K562 (cell line): ENCODE data around the gene CYTH4. TPM values are rescaled to one million over a fixed set of nuclear protein-coding genes. Genes with fewer than 3 reads are reported as not detected.

Experiments
- ATF7 ChIP-seq: fragments of 450-650 bp; IDR thresholded peaks from 2 replicates; pipeline ENCODE4 v1.7.1; 2014; ENCODE audit warnings: mild to moderate bottlenecking, moderate library complexity
- CBX3 ChIP-seq, 2 experiments: IDR thresholded peaks; 1 replicate in 1 of 2; 2 replicates in 1 of 2; pipeline ENCODE4 v1.6.1; 2012; ENCODE audit warnings: inconsistent platforms in 2 of 2, low read length in 2 of 2, borderline replicate concordance in 1 of 2, control low read depth in 1 of 2
- CHD4 ChIP-seq: fragments of 200-600 bp; sonication (generic); IDR thresholded peaks from 3 replicates; pipeline ENCODE4 v1.6.1; 2012; ENCODE audit warnings: low read depth, mild to moderate bottlenecking, mixed read lengths, low read length, inconsistent platforms; ENCODE audit not compliant: insufficient read depth, insufficient replicate concordance, poor library complexity, severe bottlenecking
- CTBP1 ChIP-seq: fragments of 450-650 bp; IDR thresholded peaks from 2 replicates; pipeline ENCODE4 v1.6.1; 2016; ENCODE audit warnings: borderline replicate concordance
- DPF2 ChIP-seq: fragments of 450-650 bp; IDR thresholded peaks from 2 replicates; pipeline ENCODE4 v1.6.1; 2016
- FOXA1 ChIP-seq: fragments of 450-650 bp; IDR thresholded peaks from 2 replicates; pipeline ENCODE4 v1.6.1; 2016; ENCODE audit warnings: mild to moderate bottlenecking, borderline replicate concordance
- JUN ChIP-seq, 2 experiments: sonication (generic) in 1 of 2; formaldehyde crosslinking in 1 of 2; IDR thresholded peaks; 2 replicates each; pipeline versions ENCODE4 v1.6.1 to v1.8.0; 2012 to 2022; ENCODE audit warnings: borderline replicate concordance in 2 of 2, mild to moderate bottlenecking in 2 of 2, improper control_type of control experiment in 1 of 2, low read depth in 1 of 2, low read length in 1 of 2, missing genetic modification reagents in 1 of 2
- LARP7 ChIP-seq: fragments of 450-650 bp; IDR thresholded peaks from 2 replicates; pipeline ENCODE4 v1.6.1; 2016
- NCOA4 ChIP-seq: fragments of 450-650 bp; IDR thresholded peaks from 2 replicates; pipeline ENCODE4 v1.6.1; 2018; ENCODE audit warnings: mild to moderate bottlenecking; ENCODE audit not compliant: partially characterized antibody
- PML ChIP-seq: IDR thresholded peaks from 2 replicates; pipeline ENCODE4 v1.6.1; 2012; ENCODE audit warnings: low read length, inconsistent platforms
- RCOR1 ChIP-seq, 2 experiments: IDR thresholded peaks; 2 replicates each; pipeline ENCODE4 v1.6.1; 2012; ENCODE audit warnings: low read depth in 2 of 2, low read length in 2 of 2, borderline replicate concordance in 1 of 2, improper control_type of control experiment in 1 of 2
- TBP ChIP-seq: optimal IDR thresholded peaks from 2 replicates; pipeline ENCODE3; 2011; ENCODE audit warnings: low read depth, low read length, improper control_type of control experiment
- ZNF316 ChIP-seq: fragments of 450-650 bp; IDR thresholded peaks from 2 replicates; pipeline ENCODE4 v1.6.1; 2016
- polyA plus RNA-seq, 8 experiments: library from polyadenylated mRNA; depleted of rRNA in 4 of 8; stranded (reverse) in 5 of 8; unstranded in 3 of 8; fragments of >200 nt; fragmentation: Nextera tagmentation in 2 of 8; fragmentation: Illumina TruSeq in 1 of 8; extraction: Ambion mirVana in 2 of 8; extraction: Trizol in 1 of 8; gene quantifications; 2 replicates each; pipeline versions ENCODE4 v1.2.1 to v1.2.3, GENCODE V29; 2011 to 2014; ENCODE audit warnings: inconsistent platforms in 1 of 8, missing spikeins in 1 of 8
- total RNA-seq, 7 experiments: library from RNA; depleted of rRNA in 6 of 7; stranded (reverse); fragments of >200 nt in 6 of 7; fragmentation: Illumina TruSeq in 2 of 7; extraction: Trizol in 2 of 7; gene quantifications; 2 replicates each; pipeline versions ENCODE4 v1.2.1 to v1.2.3, GENCODE V29; 2011 to 2021; ENCODE audit warnings: low replicate concordance in 1 of 7
- TF ChIP-seq, protein P1 (sequence below), 2 experiments: fragments of 450-650 bp in 1 of 2; sonication (generic) in 1 of 2; formaldehyde crosslinking in 1 of 2; IDR thresholded peaks in 1 of 2; conservative IDR thresholded peaks in 1 of 2; 2 replicates each; pipeline versions ENCODE4 v1.6.1 to v1.8.1; 2016 to 2023; ENCODE audit warnings: mild to moderate bottlenecking in 2 of 2, moderate library complexity in 2 of 2, inconsistent platforms in 1 of 2, missing genetic modification reagents in 1 of 2
- TF ChIP-seq, protein P2 (sequence below), 2 experiments: fragments of 150-350 bp in 1 of 2; IDR thresholded peaks; 2 replicates each; pipeline ENCODE4 v1.6.1; 2012 to 2016; ENCODE audit warnings: low read depth in 2 of 2, low read length in 2 of 2, mild to moderate bottlenecking in 1 of 2, moderate library complexity in 1 of 2
- TF ChIP-seq, protein P3 (sequence below): sonication (generic); formaldehyde crosslinking; IDR thresholded peaks from 2 replicates; pipeline ENCODE4 v1.8.0; 2022; ENCODE audit warnings: mild to moderate bottlenecking, missing genetic modification reagents
- TF ChIP-seq, protein P4 (sequence below): fragments of 250-450 bp; sonication (Bioruptor Pico); IDR thresholded peaks from 2 replicates; pipeline ENCODE4 v1.5.0; 2020; ENCODE audit warnings: mild to moderate bottlenecking

The CYTH4 gene
- total and polyA plus RNA-seq, 9 of the 15 experiments (the other 6 are each of a cell fraction or from before 2014, with no cell fraction given), result 0.03 to 2.0 (median 0.61) TPM; not detected in 1

DNA sequence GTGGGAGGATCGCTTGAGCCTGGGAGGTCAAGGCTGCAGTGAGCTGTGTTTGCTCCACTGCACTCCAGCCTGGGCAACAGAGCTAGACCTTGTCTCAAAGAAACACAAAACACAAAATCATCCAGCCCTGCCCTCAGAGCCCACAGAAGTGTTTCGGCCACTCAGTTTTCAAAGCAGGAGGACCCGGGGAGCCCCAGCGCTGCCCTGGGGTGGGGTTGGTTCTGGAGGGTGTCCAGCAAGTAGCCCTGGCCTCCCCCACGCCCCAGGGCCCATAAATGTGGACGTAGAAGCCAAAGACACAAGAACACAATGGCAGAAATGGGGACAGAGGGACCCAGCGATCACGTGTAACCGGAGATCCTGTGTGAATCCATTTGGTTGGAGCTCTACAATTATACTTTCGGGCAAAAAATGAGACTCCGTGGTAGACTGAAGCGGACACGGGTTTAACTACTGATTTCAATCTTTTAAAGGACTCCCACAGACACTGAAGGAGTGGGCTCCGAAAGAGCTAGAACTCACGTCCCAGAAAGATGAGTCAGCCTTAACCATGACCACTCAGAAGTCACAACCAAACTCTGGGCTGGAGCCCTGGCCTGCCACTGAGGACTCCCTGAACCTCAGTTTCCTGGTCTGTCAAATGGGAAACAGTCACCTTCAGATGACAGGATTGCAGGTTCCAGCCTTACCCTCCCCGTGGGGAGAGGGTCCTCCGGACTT lies 9.0 kb upstream of the CYTH4 start (continued):
- TF ChIP-seq, protein P1, sequence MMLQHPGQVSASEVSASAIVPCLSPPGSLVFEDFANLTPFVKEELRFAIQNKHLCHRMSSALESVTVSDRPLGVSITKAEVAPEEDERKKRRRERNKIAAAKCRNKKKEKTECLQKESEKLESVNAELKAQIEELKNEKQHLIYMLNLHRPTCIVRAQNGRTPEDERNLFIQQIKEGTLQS (IDR thresholded peaks at IDR 0.05), result peak; percentile 81
- TF ChIP-seq, protein P1 (CRISPR knock-in tag; conservative IDR thresholded peaks at IDR 0.05), result no peak
- TF ChIP-seq CHD4 (peak; percentile 28), PML (no peak), TBP (no peak), RCOR1 (IDR thresholded peaks at IDR 0.05; ENCODE audit: borderline replicate concordance in 1 of 2, low read depth in 2 of 2, low read length in 2 of 2) (peak in 1 of 2 experiments; percentile 79; a peak in 2 of 4 replicates), DPF2 (peak; percentile 50), CTBP1 (peak; percentile 16; the same call in 1 of the 2 replicates), ATF7 (0 out of 2 replicates have a peak, but pooled peaks have one; percentile 20), FOXA1 (no peak), ZNF316 (peak; percentile 85), LARP7 (no peak), CBX3 (IDR thresholded peaks at IDR 0.05; ENCODE audit: borderline replicate concordance in 1 of 2, low read length in 2 of 2) (peak in 1 of 2 experiments; percentile 25; a peak in 1 of 3 replicates), JUN (IDR thresholded peaks at IDR 0.05; ENCODE audit: borderline replicate concordance, low read depth, low read length) (0 out of 2 replicates have a peak, but pooled peaks have one; percentile 40), JUN (CRISPR knock-in tag; IDR thresholded peaks at IDR 0.05; ENCODE audit: borderline replicate concordance) (no peak), NCOA4 (no peak)
- TF ChIP-seq, protein P2, sequence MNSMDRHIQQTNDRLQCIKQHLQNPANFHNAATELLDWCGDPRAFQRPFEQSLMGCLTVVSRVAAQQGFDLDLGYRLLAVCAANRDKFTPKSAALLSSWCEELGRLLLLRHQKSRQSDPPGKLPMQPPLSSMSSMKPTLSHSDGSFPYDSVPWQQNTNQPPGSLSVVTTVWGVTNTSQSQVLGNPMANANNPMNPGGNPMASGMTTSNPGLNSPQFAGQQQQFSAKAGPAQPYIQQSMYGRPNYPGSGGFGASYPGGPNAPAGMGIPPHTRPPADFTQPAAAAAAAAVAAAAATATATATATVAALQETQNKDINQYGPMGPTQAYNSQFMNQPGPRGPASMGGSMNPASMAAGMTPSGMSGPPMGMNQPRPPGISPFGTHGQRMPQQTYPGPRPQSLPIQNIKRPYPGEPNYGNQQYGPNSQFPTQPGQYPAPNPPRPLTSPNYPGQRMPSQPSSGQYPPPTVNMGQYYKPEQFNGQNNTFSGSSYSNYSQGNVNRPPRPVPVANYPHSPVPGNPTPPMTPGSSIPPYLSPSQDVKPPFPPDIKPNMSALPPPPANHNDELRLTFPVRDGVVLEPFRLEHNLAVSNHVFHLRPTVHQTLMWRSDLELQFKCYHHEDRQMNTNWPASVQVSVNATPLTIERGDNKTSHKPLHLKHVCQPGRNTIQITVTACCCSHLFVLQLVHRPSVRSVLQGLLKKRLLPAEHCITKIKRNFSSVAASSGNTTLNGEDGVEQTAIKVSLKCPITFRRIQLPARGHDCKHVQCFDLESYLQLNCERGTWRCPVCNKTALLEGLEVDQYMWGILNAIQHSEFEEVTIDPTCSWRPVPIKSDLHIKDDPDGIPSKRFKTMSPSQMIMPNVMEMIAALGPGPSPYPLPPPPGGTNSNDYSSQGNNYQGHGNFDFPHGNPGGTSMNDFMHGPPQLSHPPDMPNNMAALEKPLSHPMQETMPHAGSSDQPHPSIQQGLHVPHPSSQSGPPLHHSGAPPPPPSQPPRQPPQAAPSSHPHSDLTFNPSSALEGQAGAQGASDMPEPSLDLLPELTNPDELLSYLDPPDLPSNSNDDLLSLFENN (IDR thresholded peaks at IDR 0.05; ENCODE audit: low read depth in 2 of 2, low read length in 2 of 2), result no peak
- TF ChIP-seq, protein P3, sequence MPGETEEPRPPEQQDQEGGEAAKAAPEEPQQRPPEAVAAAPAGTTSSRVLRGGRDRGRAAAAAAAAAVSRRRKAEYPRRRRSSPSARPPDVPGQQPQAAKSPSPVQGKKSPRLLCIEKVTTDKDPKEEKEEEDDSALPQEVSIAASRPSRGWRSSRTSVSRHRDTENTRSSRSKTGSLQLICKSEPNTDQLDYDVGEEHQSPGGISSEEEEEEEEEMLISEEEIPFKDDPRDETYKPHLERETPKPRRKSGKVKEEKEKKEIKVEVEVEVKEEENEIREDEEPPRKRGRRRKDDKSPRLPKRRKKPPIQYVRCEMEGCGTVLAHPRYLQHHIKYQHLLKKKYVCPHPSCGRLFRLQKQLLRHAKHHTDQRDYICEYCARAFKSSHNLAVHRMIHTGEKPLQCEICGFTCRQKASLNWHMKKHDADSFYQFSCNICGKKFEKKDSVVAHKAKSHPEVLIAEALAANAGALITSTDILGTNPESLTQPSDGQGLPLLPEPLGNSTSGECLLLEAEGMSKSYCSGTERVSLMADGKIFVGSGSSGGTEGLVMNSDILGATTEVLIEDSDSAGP (CRISPR knock-in tag), result no peak
- TF ChIP-seq, protein P4, sequence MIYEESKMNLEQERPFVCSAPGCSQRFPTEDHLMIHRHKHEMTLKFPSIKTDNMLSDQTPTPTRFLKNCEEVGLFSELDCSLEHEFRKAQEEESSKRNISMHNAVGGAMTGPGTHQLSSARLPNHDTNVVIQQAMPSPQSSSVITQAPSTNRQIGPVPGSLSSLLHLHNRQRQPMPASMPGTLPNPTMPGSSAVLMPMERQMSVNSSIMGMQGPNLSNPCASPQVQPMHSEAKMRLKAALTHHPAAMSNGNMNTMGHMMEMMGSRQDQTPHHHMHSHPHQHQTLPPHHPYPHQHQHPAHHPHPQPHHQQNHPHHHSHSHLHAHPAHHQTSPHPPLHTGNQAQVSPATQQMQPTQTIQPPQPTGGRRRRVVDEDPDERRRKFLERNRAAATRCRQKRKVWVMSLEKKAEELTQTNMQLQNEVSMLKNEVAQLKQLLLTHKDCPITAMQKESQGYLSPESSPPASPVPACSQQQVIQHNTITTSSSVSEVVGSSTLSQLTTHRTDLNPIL (CRISPR knock-in tag), result no peak
